ENCODE data around the gene MAN1C1. TPM values are rescaled to one million over a fixed set of nuclear protein-coding genes. Genes with fewer than 3 reads are reported as not detected.

Gene MAN1C1
- polyA plus RNA-seq, 1 donor: 9.6 TPM

DNA sequence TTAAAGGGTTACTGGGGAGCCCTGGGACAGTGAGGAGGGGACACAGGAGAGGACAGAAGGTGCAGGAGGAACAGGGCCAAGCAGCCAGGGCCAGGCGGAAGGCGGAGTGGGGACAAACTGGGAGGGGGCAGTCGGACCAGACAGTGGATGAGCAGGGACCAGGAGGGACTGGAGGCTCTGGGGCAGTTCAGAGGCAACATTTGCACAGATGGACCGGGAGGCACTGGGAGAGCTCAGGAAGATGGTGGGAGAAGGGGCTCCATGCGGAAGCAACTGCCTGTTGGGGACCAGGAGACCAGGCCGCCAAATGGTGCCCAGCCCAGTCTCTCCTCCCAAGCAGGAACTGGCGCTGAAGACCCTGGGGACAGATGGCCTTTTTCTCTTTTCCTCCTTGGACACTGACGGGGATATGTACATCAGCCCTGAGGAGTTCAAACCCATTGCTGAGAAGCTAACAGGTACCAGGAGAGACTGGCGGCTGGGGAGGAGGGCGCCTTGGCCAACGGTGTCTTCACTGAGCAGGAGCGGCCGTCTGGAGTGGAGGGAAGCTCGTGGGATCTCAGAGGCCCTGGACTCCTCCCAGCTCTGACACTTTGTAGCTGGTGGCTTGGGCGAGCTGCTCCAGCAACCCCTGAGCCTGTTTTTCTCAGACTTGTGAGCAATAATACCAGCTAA, 184.2 kb downstream of the MAN1C1 start:
- no peak for DNase-seq (ENCODE audit: low read depth)

DNA sequence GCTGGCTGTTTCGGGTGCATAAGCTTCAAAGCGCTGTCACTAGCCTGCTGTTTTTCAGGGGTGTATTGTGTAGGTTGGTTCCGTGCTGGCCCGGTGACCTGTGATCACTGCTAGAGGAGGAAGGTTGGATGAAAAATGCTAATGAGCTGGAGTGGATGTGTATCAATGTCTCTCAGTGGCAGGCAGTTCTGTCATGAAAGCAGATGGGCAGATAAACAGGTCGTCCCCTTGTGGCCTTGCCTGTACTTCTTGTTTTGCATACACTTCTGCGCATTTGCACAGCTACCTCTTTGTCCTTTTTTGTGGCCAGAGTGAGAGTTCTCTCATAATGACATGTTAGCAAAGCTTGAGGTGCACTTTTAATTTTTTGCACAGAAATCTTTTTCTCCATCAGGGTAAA, 186.3 kb downstream of the MAN1C1 start:
- no peak for DNase-seq (ENCODE audit: low read depth)

DNA sequence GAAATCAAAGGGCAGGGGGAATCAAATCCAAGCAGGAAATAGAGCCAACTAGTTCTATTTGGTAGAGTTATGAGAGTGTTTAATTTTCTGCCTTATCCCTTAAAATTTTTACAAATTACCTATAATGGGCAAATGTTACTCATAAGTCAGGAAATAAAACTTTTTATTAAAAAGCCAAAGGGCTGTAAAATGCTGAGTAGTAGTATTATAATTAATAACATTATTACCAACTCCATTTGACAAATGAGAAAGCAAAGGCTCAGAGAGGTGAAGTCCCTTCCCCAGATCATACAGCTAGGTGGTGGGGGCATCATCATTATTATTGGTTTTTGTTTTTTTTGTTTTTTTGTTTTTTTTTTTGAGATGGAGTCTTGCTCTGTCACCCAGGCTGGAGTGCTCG, 186.8 kb downstream of the MAN1C1 start:
- no peak for DNase-seq (ENCODE audit: low read depth)

DNA sequence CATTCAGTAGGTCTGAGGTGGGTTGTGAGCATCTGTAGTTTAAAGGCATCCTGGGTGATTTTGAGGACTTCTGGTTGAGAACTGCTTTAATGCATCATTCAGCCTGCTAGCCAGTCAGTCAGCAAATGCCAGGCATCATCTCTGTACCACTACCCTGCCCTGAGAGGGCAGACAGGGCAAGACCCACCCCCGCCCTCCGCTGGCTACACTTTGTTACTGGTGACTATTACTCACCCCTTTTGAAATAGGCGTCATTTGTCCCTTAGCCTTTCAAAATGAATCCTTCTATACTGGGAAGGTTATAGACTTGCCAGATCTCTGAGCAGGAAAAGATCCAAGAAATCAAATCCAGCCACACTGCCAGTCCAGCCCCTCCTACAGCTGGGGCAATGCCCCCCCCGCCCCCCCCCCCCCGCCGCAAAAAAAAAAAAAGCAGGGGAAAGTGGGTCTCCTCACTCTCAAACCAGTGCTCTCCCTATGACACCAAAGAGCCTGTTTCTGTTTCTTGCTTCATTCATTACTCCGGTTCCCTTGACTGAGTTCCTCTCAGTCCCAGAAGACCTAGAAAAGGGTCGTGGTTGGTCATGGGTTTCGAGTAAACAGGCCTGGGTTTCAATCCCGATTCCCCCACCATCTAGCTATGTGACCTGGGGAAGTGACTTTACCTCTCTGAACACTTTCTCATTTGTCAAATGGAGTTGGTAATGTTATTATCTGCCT, 187.8 kb downstream of the MAN1C1 start:
- no peak for DNase-seq (ENCODE audit: low read depth)

DNA sequence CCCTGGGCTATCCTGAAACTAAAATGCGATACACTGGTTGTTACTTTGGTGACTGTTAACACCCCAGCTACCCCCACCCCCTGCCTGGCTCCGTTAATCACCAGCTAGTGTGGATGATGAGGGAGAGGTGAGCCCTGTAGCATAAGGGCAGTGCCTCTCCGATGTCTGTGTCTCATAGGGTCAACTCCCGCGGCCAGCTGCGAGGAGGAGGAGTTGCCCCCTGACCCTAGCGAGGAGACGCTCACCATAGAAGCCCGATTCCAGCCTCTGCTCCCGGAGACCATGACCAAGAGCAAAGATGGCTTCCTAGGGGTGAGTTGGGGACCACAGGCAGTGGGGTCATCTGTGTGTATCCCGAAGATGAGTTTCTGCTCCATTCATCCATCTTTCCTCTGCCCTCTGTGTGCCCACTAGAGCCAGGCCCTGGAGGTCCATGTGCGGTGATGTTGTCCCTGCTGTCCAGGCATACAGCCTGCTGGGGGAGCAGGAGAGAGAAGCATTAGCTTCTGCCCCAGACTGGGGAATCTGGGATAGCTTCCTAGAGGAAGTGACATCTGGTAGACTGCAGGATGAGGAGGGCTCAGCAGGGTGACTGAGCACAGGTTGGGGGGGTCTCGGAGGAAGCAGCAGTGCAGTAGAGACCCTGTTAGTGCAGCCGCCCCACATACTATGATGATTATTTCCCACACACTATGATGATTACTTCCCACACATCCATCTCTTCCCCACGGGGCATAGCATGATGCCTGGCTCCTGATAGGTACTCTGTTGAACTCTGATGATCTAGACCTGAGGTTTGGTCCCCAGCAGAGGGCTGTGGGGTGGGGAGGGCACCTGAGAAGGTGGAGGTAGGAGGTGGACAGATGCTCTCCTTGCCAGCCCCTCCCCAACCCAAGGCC, 188.6 kb downstream of the MAN1C1 start:
- no peak for DNase-seq (ENCODE audit: low read depth)

DNA sequence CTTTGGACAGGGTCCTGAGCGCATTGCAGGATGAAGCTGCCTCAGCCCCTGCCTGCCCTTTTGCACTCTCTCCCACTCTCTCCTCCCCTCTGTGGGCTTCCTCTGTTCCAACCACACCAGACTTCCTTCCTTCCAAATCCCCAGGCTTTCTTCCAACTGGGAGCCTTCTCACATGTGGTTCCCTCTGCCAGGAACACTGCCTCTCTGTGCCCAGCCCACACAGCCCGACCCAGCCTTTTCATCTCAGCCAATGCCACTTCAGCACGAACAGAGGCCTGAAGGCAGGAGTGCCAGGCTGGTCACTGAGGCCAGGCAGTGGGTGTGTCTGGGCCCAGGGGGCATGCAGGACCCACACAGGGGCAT, 189.3 kb downstream of the MAN1C1 start:
- DNase-seq (ENCODE audit: low read depth): no peak

DNA sequence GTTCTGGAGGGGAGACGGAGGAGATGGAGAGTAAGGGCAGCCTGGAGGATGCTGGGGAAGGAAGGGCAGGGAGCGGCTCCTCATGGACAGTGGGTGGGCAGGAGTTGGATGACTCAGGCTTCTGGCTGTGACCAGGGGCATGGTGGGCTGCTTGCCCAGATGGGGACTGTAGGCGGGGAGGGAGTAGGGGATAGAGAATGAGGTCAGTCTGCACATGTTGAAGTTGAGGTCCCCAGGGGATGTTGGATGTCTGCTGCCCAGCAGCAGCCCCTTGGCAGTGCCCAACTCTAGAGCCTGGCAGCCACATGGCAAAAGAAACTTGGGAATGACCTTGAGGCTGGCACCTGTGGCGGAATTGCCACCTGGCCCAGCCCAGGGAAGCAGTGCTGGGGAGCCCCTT, 189.8 kb downstream of the MAN1C1 start:
- DNase-seq (ENCODE audit: low read depth): no peak

DNA sequence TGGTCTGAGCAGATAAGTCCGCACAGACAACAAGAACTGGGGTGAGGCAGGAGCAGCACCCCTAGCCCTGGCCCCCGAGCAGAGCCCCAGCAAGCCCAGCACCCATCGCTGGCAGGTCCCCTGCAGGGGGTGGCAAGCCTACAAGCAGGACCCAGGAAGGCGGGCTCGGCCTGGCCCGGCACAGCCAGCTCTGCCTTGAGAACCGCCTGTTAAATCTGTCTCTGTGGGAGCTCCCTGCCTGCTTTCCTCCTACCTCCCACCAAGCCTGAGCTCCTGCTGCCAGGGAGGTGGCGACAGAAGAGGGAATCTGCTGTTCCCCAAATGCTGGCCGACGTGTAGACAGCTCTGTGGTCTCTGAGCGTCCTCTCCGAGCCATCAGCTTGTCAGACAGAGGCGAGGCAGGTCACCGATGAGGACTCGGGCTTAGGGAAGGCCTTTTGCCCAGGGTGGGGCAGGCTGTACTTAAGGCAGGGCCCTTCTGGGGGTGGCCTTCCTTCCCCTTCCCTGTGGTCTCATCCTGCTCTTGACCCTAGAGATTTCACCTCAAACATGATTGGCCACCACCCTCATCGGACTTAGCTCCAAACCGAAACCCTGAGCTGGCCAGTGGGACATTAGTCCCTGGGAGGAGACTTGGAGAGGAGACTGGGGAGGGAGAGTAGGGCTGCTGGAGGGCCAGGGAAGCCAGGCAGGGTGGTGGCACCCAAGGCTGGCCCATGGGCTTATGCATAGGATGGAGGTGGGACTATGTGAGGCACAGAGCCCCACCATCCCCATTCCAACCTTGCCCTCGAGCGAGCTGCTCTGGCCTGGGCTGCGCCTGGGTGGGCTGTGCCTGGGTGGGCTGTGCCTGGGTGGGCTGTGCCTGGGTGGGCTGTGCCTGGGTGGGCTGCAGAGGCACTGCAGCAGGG, 191.1 kb downstream of the MAN1C1 start:
- no peak for DNase-seq (ENCODE audit: low read depth)

DNA sequence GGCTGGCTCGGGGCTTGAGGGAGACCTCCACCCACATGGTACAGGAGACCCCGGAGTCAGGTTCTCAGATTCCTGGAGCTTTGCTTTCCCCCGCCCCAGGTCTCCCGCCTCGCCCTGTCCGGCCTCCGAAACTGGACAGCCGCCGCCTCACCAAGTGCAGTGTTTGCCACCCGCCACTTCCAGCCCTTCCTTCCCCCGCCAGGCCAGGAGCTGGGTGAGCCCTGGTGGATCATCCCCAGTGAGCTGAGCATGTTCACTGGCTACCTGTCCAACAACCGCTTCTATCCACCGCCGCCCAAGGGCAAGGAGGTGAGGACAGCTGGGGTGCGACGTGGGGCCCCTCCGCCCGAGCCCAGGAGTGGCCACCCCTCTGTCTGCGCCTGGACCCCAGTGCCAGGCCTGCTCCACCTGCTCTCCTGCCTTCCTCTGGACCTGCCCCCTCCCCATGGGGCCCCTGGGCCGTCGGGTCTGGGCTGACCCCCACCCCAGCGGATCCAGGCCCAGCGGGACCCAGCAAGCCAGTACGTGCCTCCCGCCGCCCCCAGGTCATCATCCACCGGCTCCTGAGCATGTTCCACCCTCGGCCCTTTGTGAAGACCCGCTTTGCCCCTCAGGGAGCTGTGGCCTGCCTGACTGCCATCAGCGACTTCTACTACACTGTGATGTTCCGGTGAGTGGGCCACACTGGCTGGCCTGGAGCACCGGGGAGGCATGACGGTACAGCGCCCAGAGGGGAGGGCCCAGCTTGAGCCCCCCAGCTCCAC, 192.1 kb downstream of the MAN1C1 start:
- DNase-seq (ENCODE audit: low read depth): no peak

DNA sequence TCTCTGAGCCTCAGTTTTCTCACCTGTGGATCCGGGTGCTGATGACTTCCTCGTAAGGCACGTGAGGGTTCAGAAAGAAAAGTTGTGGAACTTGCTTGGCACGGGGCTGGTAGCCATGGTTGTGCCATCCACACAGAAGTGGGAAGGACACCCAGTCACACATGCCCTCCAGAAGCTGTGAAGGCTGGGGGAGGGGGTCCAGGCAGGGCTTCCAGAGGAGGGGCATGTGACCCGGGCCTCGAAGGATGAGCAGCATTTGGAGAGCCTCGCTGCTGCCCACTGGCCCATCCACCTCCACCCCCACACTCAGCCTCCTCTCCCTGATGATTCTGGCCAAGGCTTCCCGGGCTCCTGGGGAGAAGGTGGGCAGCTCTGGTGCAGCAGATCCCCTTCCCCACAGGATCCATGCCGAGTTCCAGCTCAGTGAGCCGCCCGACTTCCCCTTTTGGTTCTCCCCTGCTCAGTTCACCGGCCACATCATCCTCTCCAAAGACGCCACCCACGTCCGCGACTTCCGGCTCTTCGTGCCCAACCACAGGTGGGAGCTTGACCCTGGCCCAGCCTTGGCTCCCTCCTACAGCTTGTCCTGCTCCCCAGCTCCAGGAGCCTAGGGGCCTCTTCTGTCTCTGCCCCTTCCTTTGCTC, 192.8 kb downstream of the MAN1C1 start:
- no peak for DNase-seq (ENCODE audit: low read depth)

DNA sequence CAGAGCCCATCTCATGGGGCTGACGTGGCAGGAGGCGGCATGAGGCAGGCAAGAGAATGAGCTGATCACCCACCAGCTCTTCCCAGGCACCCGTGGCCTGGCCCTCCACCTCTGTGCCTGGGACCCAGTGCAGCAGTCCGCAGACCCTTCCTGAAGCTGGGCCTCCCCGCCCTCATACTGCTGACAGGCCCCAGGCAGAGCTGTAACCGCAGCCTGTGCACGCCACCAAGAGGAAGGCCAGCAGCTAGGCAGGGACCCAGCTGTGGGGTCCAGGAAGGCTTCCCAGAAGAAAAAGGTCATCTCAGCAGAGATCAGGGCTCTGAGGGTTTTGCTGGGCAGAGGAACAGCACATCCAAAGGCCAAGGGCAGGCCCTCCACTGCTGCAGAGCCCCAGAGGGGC, 193.3 kb downstream of the MAN1C1 start:
- no peak for DNase-seq (ENCODE audit: low read depth)

DNA sequence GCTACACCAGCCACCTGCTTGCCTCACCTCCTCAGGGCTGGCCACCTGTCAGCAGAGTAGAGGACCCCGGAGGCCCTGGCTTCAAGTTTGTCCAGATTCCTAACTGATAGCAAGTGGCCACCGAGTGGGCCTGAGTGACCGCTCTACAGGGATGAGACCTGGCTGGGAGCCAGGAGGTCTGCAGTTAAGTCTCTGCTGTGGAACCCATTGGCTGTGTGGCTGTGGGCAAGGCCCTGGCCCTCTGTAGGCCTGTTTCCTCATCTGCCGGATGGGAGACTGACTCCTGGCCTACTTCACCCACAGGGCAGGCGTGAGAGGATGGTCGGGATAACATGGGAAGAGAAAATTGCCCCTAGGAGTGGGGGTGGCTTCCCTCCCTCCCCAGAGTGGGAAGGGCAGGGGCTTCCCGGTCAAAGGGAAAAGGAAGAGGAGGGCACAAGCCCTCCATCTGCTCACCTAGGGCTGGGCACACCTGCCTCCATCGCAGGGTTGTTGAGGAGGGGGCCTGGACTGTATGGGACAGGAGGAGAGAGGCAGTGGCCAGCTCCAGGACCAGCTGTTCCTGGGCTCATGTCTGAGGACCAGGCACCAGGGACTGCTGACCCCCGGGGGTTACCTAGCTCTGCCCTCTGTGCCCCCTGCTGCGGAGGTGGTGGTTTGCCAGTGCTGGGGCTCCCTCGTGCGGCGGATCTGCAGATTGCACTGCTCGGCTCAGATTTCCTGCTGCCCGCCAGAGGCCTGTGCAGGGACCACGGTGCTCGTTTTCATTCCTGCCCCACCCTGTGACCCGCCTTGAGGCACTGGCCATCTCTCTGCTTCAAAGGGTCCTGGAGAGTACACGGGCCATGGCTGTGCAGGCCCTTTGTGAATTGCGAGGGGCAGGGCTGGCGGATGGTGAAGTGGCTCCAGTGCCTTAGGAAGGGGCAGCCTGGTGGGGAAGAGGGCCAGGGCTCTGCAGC, 194.0 kb downstream of the MAN1C1 start:
- DNase-seq (ENCODE audit: low read depth): no peak

DNA sequence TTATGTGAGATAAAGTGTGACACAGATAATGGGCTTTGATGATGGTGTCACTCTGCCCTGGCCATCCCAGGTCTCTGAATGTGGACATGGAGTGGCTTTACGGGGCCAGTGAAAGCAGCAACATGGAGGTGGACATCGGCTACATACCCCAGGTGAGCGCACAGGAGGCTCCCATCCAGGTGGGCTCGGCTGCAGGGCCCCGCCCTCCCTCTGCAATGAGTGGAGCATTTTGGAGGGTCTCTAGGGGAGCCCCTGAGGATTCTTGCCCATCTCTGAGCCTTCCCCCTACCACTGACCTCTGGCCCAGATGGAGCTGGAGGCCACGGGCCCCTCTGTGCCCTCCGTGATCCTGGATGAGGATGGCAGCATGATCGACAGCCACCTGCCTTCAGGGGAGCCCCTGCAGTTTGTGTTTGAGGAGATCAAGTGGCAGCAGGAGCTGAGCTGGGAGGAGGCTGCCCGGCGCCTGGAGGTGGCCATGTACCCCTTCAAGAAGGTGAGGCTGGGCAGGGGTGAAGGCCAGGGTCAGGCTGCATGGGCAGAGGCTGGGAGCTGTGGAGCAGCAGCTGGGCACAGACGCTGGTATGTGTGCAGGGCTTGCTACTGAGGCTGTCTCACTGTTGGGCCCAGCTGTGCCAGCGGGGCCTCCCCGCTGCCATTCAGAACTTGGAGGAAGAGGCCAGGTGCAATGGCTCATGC, 194.9 kb downstream of the MAN1C1 start:
- DNase-seq (ENCODE audit: low read depth): no peak

DNA sequence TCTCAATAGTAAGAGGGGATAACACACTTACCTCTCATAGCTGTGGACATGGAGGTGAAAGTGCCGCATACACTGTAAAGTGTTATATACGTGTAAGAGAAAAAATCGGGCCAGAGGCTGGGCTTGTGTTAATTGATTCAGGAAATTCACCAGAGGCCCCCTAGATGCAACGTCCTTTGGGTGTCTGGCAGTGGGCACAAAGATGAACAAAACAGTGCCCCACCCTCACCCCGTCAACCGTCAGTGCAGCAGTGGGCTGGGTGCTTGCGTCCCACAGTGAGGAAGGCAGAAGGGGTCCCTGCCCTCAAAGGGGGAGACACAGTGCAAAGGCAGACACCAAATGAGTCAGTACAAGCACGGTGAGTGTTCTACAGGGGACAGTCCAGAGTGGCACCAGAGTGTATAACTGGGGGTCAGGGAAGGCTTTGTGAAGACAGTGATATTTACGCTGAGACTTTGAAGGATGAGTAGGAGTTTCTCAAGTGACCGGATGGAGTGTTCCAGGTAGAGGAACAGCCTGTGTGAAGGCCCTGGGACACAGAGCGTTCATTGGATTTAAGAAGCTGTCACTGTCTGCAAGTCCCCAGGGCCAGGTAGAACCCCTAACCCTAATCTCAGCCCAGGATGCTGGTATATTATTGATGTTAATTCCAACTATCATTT, 196.6 kb downstream of the MAN1C1 start:
- no peak for DNase-seq (ENCODE audit: low read depth)

DNA sequence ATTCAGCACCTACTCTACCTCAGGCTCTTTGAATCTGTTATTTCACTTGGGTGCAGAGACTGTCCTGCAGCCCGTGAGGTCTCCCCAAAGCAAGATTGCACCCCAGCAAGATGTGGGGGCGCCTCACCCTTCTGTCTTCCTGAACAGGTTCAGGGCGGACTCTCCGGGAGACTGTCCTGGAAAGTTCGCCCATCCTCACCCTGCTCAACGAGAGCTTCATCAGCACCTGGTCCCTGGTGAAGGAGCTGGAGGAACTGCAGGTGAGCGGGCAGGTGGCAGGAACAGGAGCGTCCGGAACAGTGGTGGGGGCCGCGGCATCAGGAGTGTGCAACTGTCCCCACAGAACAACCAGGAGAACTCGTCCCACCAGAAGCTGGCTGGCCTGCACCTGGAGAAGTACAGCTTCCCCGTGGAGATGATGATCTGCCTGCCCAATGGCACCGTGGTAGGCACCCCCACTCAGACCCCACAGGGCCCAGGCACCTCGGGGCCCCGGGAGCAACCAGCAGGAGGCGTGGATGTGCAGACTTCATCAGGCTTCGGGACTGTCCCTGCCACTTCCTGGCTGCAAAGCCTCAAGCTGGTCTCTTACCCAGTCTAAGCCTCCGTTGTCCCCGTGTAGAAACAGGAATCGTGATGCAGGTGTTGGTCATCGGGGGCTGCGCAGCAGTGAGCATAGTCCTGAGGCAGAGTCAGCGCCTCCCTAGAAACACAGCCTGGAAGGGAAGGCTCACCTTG, 197.3 kb downstream of the MAN1C1 start:
- DNase-seq (ENCODE audit: low read depth): no peak

DNA sequence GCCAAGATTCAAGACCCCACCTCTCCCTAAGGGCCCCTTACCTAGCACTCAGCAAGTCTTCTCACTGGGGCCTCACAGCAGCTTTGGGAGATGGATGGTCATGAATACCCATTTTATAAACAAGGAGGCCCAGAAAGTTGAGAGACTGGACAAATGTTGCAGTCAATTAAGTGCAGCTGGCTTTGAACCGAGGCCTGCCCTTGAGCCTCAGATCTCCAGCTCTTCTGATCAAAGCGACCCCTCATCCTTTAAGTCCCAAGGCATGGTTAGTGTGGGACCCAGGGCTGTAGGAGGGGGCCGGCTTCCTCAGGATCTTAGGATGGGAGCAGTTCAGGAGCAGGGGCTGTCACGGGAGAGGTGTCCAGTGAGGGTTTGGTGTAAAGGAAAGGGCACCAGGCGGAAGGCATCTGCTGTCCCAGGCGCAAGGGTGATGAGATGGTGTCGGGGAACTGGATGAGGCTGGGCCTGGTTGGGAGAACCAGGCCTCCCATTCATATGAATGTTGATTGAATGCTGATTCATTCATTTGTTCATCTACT, 198.0 kb downstream of the MAN1C1 start:
- DNase-seq (ENCODE audit: low read depth): no peak

All from forelimb muscle (tissue), 1 donor.